Gastrocnemius medialis (tissue), 4 donors: ENCODE measurements around the gene CDK4.

Source experiments
- POLR2A ChIP-seq, 2 donors: fragments of 450-650 bp; IDR thresholded peaks; one replicate each; pipeline ENCODE4 v1.6.1; 2017; ENCODE audit warnings: antibody characterized with exemption in 2 of 2, mild to moderate bottlenecking in 2 of 2, moderate library complexity in 2 of 2
- TF ChIP-seq, protein P1 (sequence below), 5 experiments: fragments of 450-650 bp in 3 of 5; fragments of 200-600 bp in 2 of 5; sonication (generic) in 2 of 5; IDR thresholded peaks in 4 of 5; conservative IDR thresholded peaks in 1 of 5; 1 replicate in 4 of 5; 2 replicates in 1 of 5; pipeline ENCODE4 v1.5.1; 2016 to 2019; ENCODE audit warnings: antibody characterized with exemption in 5 of 5, mild to moderate bottlenecking in 3 of 5, moderate library complexity in 3 of 5

DNA sequence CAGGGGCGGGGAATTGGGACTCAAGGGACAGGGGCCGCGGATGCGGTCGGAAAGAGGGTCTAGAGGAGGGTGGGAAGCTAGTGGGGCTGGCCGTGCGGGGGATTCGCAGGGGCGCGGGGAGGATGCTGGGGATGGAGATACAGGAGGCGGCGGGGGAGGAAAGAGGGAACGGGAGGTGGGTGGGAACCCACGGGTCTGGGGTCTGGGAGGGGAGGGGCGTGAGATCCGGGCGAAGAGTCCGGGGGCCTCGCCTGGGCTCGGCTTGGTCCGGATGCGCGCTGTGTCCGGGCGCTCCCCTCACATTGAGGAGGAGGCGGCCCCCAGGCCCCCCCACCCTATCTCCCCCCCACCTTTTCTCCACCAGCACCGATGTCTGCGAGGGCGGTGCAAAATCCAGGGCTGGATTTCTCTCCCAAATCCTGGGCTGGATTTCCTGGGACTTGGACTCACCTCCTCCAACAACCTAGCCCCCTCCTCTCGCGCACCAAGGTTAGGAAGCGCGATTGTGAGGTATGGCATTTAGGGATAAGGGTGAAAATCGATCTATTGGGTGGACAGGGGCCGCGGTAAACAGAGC, 13.4 kb downstream of the CDK4 start, which contains the start of gene AGAP2:
- TF ChIP-seq, protein P1, sequence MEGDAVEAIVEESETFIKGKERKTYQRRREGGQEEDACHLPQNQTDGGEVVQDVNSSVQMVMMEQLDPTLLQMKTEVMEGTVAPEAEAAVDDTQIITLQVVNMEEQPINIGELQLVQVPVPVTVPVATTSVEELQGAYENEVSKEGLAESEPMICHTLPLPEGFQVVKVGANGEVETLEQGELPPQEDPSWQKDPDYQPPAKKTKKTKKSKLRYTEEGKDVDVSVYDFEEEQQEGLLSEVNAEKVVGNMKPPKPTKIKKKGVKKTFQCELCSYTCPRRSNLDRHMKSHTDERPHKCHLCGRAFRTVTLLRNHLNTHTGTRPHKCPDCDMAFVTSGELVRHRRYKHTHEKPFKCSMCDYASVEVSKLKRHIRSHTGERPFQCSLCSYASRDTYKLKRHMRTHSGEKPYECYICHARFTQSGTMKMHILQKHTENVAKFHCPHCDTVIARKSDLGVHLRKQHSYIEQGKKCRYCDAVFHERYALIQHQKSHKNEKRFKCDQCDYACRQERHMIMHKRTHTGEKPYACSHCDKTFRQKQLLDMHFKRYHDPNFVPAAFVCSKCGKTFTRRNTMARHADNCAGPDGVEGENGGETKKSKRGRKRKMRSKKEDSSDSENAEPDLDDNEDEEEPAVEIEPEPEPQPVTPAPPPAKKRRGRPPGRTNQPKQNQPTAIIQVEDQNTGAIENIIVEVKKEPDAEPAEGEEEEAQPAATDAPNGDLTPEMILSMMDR (IDR thresholded peaks at IDR 0.05 in 4 of 5, conservative IDR thresholded peaks at IDR 0.05 in 1 of 5) = no peak
- TF ChIP-seq POLR2A (IDR thresholded peaks at IDR 0.05) = no peak
